ENCODE results near the gene TMEM200A.

TMEM200A gene

DNA sequence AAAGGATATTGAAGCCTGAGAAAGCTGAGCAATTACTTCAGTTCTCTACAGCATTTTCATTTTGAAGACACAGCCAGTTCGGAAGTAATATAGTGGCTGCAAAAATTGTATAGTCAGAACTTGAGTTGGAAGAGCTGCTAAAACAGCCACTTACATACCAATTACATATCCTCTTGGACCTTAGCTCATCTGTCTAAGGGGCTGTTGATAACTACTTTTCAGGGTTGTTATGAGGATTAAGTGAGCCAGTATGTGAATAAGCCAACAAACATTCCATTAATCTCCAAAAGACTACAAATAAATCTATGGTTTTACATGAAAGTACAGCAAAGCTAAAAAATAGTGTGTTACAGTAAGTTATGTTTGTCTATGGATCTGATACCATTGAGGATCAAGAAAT lies 59.7 kb downstream of the TMEM200A start:
- DNase-seq (ENCODE audit: low read depth) = no peak

DNA sequence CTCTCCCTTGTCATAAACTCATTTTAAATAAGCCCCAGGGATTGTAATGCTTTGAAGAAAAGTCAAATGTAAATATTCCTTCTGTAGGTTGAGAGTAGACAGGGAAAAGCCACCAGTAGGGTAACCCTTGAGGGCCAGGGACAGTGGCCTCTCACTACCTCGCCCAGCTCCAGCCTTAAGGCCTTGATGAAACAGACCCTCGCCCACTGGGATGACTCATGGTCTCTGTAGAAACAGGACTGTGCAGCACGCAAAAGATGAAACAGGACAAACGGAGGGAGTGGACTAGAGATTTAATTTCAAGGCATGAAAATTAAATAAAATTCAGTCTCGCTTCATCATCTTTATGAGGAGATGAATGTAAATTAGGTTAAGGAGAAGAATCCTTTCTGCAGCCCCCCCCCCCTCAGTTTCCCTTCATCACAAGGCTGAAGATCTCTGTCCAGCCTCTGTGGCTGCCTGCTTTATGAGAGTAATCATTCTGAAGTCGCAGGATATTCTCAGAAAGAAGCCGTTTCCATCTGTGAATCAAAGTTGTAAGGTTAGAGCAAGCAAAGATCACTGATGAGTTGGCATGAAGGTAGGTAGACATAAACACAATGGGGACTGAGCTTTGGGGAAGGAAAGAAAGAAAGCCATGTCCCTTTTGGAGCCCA lies 60.4 kb downstream of the TMEM200A start:
- DNase-seq (ENCODE audit: low read depth) = no peak

DNA sequence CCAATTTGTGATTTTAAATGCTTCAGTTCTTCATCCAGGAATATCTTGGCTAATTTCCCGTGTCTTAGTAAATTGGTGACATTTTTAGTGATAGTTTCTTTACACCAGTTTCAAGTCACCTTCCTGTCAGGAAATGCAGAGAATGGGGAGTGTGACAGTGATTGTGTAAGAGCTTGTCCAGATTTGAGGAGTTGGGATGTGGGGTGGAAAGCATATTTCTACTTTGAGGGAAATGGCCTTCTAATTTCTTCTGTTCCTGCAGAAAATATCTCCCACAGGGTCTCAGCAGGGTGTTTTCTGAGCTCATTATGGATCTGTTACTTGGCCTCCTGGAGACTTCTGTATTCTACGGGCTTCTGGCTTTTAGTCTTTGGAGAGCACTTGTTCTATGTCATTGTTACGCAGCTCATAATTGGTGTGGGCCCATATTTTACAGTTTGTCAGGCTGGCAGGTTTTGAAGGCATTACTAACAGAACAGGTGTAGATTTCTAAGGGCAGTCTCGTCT lies 65.6 kb downstream of the TMEM200A start:
- no peak for DNase-seq (ENCODE audit: low read depth)

DNA sequence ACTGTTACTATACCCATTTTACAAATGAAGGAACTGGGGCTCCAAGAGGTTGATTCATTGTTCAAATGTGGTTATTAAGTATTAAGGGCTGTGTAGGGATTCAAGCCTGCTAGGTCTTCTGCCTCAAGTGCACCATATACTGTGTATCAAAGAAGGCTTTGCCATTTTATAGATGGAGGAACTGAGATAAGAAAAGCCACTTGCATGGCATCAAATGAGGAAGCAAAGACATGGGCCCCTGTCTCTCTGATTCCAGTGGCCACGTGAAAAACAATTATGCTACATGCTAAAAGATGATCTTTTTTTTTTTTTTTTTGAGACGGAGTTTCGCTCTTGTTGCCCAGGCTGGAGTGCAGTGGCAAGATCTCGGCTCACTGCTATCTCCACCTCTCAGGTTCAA lies 67.0 kb downstream of the TMEM200A start:
- DNase-seq (ENCODE audit: low read depth) = no peak

- no peak for DNase-seq (ENCODE audit: low read depth)
Observed at GRCh38 chr6:130434174-130434873, 68.5 kb downstream of the TMEM200A start.

DNA sequence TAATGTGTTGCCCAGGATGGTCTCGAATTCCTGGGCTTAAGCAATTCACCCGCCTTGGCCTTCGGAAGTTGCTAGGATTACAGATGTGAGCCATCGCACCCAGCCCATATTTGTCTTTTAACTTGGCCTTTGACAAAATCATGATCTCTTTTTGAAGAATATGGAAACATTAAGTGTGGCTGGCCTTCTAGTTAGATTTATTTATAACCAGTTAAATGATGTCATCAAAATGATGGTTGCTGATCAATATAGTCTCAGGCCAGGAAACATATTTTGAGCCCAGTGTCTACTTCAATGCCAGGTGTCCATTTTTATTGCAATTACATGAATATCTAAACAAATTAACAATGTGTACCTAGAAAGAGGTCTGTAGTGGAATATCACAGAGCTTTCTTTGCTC lies 69.4 kb downstream of the TMEM200A start:
- DNase-seq (ENCODE audit: low read depth) = no peak

- no peak for DNase-seq (ENCODE audit: low read depth)
Observed at GRCh38 chr6:130437961-130438360, 72.1 kb downstream of the TMEM200A start.

- DNase-seq (ENCODE audit: low read depth) = no peak
Observed at GRCh38 chr6:130447374-130447773, 81.6 kb downstream of the TMEM200A start.

GRCh38 chr6:130452336-130452735 lies 86.5 kb downstream of the TMEM200A start:
- no peak for DNase-seq (ENCODE audit: low read depth)

GRCh38 chr6:130453230-130453629 lies 87.4 kb downstream of the TMEM200A start:
- no peak for DNase-seq (ENCODE audit: low read depth)

- no peak for DNase-seq (ENCODE audit: low read depth)
Observed at GRCh38 chr6:130457605-130458004, 91.8 kb downstream of the TMEM200A start.

GRCh38 chr6:130459316-130459715 lies 93.5 kb downstream of the TMEM200A start:
- DNase-seq (ENCODE audit: low read depth) = no peak

DNA sequence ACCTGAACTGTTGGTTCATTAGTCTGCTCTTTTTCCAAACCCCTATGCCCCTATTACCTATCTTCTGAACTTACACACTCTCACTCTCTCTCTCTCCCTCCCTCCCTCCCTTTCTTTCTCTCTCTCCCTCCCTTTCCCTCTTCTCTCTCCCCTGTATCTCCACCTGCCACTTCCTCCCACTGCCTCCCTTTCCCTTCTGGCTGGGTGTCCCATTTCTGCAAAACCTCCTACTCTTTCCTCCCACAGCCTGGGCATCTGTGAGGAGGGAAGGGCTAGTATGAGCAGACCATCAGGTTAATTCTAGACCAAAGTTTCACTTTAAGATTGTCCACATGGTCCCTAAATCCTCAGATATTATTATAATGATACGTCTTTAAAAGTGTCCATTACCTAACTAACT lies 95.1 kb downstream of the TMEM200A start:
- no peak for DNase-seq (ENCODE audit: low read depth)

DNA sequence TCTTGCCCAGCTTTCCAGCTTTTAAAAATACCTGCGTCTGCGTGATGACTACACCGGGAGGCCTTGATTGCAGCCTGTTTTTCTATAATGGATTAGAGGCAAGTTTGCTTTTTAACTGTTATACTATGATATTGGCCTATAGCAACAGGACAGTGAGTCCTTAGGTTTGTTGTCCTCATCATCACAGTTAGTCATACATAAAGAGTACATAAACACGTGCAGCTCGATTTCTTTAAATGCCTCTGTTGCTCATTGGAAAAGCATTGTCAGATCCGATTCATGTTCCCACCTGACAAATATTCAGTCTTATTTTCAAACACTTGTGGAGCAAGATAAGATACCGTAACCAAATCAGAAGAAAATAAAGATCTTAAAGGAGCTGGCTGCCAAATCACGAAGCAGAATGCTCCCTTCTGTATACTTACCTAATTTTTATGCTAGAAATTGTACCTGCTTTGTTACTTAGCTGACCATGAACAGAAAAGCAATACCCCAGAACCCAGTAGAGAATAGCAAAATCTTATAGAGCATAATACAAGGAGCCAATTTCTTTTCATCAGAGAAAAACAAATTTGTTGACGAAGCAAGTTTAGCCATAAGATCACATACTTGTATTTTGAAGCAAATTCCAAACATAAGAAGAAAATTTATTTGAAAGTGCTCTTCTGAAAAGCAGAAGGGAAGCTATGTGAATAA lies 100.4 kb downstream of the TMEM200A start:
- no peak for DNase-seq (ENCODE audit: low read depth)

- DNase-seq (ENCODE audit: low read depth) = no peak
Observed at GRCh38 chr6:130466748-130467061, 100.9 kb downstream of the TMEM200A start.

- no peak for DNase-seq (ENCODE audit: low read depth)
Observed at GRCh38 chr6:130467146-130468050, 101.6 kb downstream of the TMEM200A start.

- DNase-seq (ENCODE audit: low read depth) = no peak
Observed at GRCh38 chr6:130470766-130471165, 104.9 kb downstream of the TMEM200A start.

DNA sequence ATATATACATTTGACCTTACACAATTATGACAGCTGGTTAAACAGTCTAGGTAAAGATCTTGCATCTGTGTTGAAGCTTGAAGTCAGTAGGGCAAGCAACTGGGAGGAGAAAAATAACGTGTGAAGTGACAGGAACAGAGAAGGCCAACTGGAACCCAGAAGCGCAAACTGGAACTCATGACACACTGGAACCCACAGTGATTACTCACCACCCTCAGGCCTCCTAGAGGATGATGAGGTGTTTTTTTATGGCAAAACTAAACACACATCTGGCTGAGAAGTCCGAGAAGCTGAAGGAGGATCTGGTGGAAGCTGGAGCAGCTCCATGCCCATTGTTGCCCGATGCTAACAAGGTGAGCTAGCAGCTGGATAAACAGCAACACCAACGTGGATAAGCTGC lies 108.1 kb downstream of the TMEM200A start:
- no peak for DNase-seq (ENCODE audit: low read depth)

- DNase-seq (ENCODE audit: low read depth) = no peak
Observed at GRCh38 chr6:130482645-130483390, 117.0 kb downstream of the TMEM200A start.

DNA sequence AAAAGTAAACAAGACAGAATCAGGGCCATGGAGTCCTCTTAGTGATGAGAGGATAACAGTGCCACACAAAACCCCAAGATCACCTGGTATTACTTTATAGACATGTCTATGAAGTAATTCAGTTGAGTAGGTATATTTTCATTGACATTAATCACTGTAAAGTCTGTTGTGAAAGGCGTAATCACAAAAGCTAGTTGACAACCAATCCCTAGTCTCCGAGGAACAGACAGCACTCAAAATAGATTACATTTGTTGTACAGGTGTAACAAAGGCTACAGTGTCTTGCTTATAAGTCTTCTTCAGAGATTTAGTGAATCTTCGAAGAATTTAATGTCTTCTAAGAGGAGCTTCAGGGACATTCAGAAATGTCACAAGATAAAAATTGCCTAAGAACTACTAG lies 120.1 kb downstream of the TMEM200A start:
- no peak for DNase-seq (ENCODE audit: low read depth)

DNA sequence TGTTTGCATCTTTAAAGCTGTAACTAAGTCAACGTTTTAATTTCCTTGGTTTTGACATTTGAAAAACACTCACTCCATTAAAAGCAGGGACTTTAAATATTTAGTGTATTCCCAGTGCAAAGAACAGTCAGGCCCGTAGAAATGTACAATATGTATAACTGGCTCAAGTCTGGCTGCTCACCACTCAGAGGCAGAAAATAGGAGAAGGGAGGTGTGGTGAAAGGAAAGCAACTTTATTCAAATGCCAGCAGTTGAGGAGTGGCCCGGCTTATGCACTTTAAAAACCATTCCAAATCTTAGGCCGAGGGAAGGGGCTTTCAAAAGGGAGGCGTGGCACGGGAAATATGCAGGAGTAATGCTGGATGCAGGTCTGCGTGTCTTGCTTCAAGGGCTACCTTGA lies 120.6 kb downstream of the TMEM200A start:
- DNase-seq (ENCODE audit: low read depth) = no peak

DNA sequence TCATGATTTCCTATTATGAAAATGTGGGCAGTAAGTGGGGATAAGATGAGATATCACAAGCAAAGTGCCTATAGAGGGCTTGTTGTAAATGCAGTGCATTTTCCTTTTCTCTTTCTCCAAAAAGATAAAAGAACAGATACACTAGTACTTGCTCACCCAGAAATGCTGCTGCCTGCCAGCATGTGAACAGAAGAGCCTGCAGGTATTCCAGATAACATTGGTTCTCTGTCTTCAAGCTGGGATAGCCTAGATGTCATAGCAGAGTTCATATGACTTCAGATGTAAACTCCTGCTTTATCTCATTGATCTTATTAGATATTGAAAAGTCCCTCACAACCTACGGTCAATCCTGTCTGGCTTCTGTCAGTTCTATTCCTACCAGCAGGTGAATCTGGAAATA lies 123.7 kb downstream of the TMEM200A start:
- no peak for DNase-seq (ENCODE audit: low read depth)

Data from stimulated activated CD8-positive, alpha-beta memory T cell treated with anti-CD3 and anti-CD28 coated beads, Interleukin-4, amount 100 ng/mL, for 24 hours (primary cell).